ENCODE measurements around the gene RNF208.
"Not testable (repeated sequence)": the region's sequence is repeated elsewhere in the genome, so short reads cannot be mapped to it uniquely, and the experiment has no call there.

The RNF208 gene

GRCh38 chr9:137263506-137263905, 41.5 kb upstream of the RNF208 start:
- H3K27me3 ChIP-seq (ENCODE audit: control insufficient read depth, insufficient read depth, low read length), result no peaks in the 10 kb centered on the region
- H3K27ac ChIP-seq (ENCODE audit: low read length), result no peak overlapping the region
- H3K4me1 ChIP-seq (ENCODE audit: control insufficient read depth, low read depth, low read length), result no peaks in the 10 kb centered on the region
- H3K4me3 ChIP-seq (ENCODE audit: low read length), result no peak overlapping the region
- H3K9ac ChIP-seq (ENCODE audit: low read length), result no peak overlapping the region
- peaks cover 29% of the 10 kb centered on the region for H3K36me3 ChIP-seq (ENCODE audit: control insufficient read depth, low read depth, low read length)
- H3K9me3 ChIP-seq (ENCODE audit: control insufficient read depth, low read depth, low read length), result no peaks in the 10 kb centered on the region

GRCh38 chr9:137262909-137263285, 40.9 kb upstream of the RNF208 start:
- Histone ChIP-seq H3K27ac (ENCODE audit: low read length) (no peak overlapping the region), H3K4me3 (ENCODE audit: low read length) (no peak overlapping the region), H3K9ac (ENCODE audit: low read length) (no peak overlapping the region), H3K36me3 (ENCODE audit: control insufficient read depth, low read depth, low read length) (peaks cover 32% of the 10 kb centered on the region), H3K9me3 (ENCODE audit: control insufficient read depth, low read depth, low read length) (no peaks in the 10 kb centered on the region), H3K4me1 (ENCODE audit: control insufficient read depth, low read depth, low read length) (no peaks in the 10 kb centered on the region), H3K27me3 (ENCODE audit: control insufficient read depth, insufficient read depth, low read length) (no peaks in the 10 kb centered on the region)

GRCh38 chr9:137262173-137262908, 40.3 kb upstream of the RNF208 start:
- not testable (repeated sequence) for H3K27me3 ChIP-seq (ENCODE audit: control insufficient read depth, insufficient read depth, low read length); H3K4me1 ChIP-seq (ENCODE audit: control insufficient read depth, low read depth, low read length); H3K9ac ChIP-seq (ENCODE audit: low read length); H3K27ac ChIP-seq (ENCODE audit: low read length); H3K9me3 ChIP-seq (ENCODE audit: control insufficient read depth, low read depth, low read length); H3K4me3 ChIP-seq (ENCODE audit: low read length)
- H3K36me3 ChIP-seq (ENCODE audit: control insufficient read depth, low read depth, low read length), result peaks cover 32% of the 10 kb centered on the region

- peaks cover 19% of the 10 kb centered on the region for H3K36me3 ChIP-seq (ENCODE audit: control insufficient read depth, low read depth, low read length)
- H3K27ac ChIP-seq (ENCODE audit: low read length), result no peak overlapping the region
- H3K4me3 ChIP-seq (ENCODE audit: low read length), result no peak overlapping the region
- peaks cover 6% of the 10 kb centered on the region for H3K4me1 ChIP-seq (ENCODE audit: control insufficient read depth, low read depth, low read length)
- no peak overlapping the region for H3K9ac ChIP-seq (ENCODE audit: low read length)
- peaks cover 14% of the 10 kb centered on the region for H3K27me3 ChIP-seq (ENCODE audit: control insufficient read depth, insufficient read depth, low read length)
- no peaks in the 10 kb centered on the region for H3K9me3 ChIP-seq (ENCODE audit: control insufficient read depth, low read depth, low read length)
Measured at GRCh38 chr9:137256856-137257255, 34.8 kb upstream of the RNF208 start.

- Histone ChIP-seq H3K36me3 (ENCODE audit: control insufficient read depth, low read depth, low read length) (peaks cover 19% of the 10 kb centered on the region), H3K27me3 (ENCODE audit: control insufficient read depth, insufficient read depth, low read length) (peaks cover 14% of the 10 kb centered on the region), H3K9me3 (ENCODE audit: control insufficient read depth, low read depth, low read length) (no peaks in the 10 kb centered on the region), H3K4me1 (ENCODE audit: control insufficient read depth, low read depth, low read length) (peaks cover 6% of the 10 kb centered on the region), H3K27ac (ENCODE audit: low read length) (no peak overlapping the region), H3K9ac (ENCODE audit: low read length) (no peak overlapping the region), H3K4me3 (ENCODE audit: low read length) (peak overlapping the region; percentile 89)
Measured at GRCh38 chr9:137256362-137256761, 34.3 kb upstream of the RNF208 start.

- peaks cover 14% of the 10 kb centered on the region for H3K27me3 ChIP-seq (ENCODE audit: control insufficient read depth, insufficient read depth, low read length)
- peaks cover 6% of the 10 kb centered on the region for H3K4me1 ChIP-seq (ENCODE audit: control insufficient read depth, low read depth, low read length)
- H3K4me3 ChIP-seq (ENCODE audit: low read length), result peak overlapping the region; percentile 89
- H3K9me3 ChIP-seq (ENCODE audit: control insufficient read depth, low read depth, low read length), result no peaks in the 10 kb centered on the region
- H3K9ac ChIP-seq (ENCODE audit: low read length), result peak overlapping the region; percentile 52
- H3K27ac ChIP-seq (ENCODE audit: low read length), result no peak overlapping the region
- H3K36me3 ChIP-seq (ENCODE audit: control insufficient read depth, low read depth, low read length), result peaks cover 19% of the 10 kb centered on the region
Measured at GRCh38 chr9:137255448-137256114, 33.5 kb upstream of the RNF208 start.

GRCh38 chr9:137254624-137255447, 32.8 kb upstream of the RNF208 start, which contains the start of gene NELFB:
NELFB (plus strand) TSS chr9:137255327.
- peaks cover 6% of the 10 kb centered on the region for H3K4me1 ChIP-seq (ENCODE audit: control insufficient read depth, low read depth, low read length)
- H3K36me3 ChIP-seq (ENCODE audit: control insufficient read depth, low read depth, low read length), result peaks cover 19% of the 10 kb centered on the region
- no peak within 1 kb of the TSS for H3K27ac ChIP-seq (ENCODE audit: low read length)
- H3K4me3 ChIP-seq (ENCODE audit: low read length), result peak within 1 kb of the TSS; percentile 89
- H3K27me3 ChIP-seq (ENCODE audit: control insufficient read depth, insufficient read depth, low read length), result peaks cover 14% of the 10 kb centered on the region
- H3K9me3 ChIP-seq (ENCODE audit: control insufficient read depth, low read depth, low read length), result no peaks in the 10 kb centered on the region
- peak within 1 kb of the TSS; percentile 56 for H3K9ac ChIP-seq (ENCODE audit: low read length)

- Histone ChIP-seq H3K9me3 (ENCODE audit: control insufficient read depth, low read depth, low read length) (no peaks in the 10 kb centered on the region), H3K4me1 (ENCODE audit: control insufficient read depth, low read depth, low read length) (peaks cover 6% of the 10 kb centered on the region), H3K9ac (ENCODE audit: low read length) (no peak overlapping the region), H3K27ac (ENCODE audit: low read length) (no peak overlapping the region), H3K36me3 (ENCODE audit: control insufficient read depth, low read depth, low read length) (peaks cover 14% of the 10 kb centered on the region), H3K4me3 (ENCODE audit: low read length) (peak overlapping the region; percentile 89), H3K27me3 (ENCODE audit: control insufficient read depth, insufficient read depth, low read length) (peaks cover 18% of the 10 kb centered on the region)
Measured at GRCh38 chr9:137253717-137254623, 31.9 kb upstream of the RNF208 start.

GRCh38 chr9:137252555-137253506, 30.8 kb upstream of the RNF208 start:
- peaks cover 6% of the 10 kb centered on the region for H3K36me3 ChIP-seq (ENCODE audit: control insufficient read depth, low read depth, low read length)
- H3K27ac ChIP-seq (ENCODE audit: low read length), result no peak overlapping the region
- H3K4me3 ChIP-seq (ENCODE audit: low read length), result no peak overlapping the region
- no peaks in the 10 kb centered on the region for H3K9me3 ChIP-seq (ENCODE audit: control insufficient read depth, low read depth, low read length)
- H3K27me3 ChIP-seq (ENCODE audit: control insufficient read depth, insufficient read depth, low read length), result peaks cover 18% of the 10 kb centered on the region
- H3K9ac ChIP-seq (ENCODE audit: low read length), result no peak overlapping the region
- peaks cover 6% of the 10 kb centered on the region for H3K4me1 ChIP-seq (ENCODE audit: control insufficient read depth, low read depth, low read length)
